ENCODE data around the gene AKT1. TPM values are rescaled to one million over a fixed set of nuclear protein-coding genes. Genes with fewer than 3 reads are reported as not detected.

AKT1 gene
- total RNA-seq, 2 experiments from 2014 or later: 116 to 121 TPM

DNA sequence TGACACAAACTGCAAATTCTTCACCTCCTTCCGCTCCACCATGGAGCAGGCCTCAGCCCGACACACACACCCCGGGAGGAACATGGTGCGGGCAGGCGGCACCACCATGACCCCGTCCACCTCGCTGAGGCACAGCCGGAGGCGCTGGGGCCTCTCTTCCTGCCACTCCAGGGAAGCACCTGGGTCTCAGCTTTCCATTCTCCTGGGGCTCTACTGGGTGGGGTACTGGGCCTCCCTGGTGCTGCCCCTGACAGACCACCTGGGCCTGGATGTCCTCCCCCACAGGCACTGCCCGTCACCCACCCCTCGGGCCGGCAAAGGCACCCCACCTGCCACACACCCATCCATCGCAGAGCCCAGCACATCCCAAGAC lies 9.9 kb downstream of the AKT1 start:
- ChIA-PET POLR2A (interaction anchor here (1.1 kb wide), 1 partner anchor 11 kb away, joined by 4 read pairs; no protein-coding TSS in a partner anchor), CTCF (no interaction called here)
- Mint-ChIP-seq H3K9me3 (no peaks in the 10 kb centered on the region), H3K4me1 (ENCODE audit: low read depth) (peaks cover 14% of the 10 kb centered on the region), H3K36me3 (ENCODE audit: low read depth) (no peaks in the 10 kb centered on the region), H3K4me3 (no peak overlapping the region), H3K27ac (peak overlapping the region; percentile 46), H3K27me3 (no peaks in the 10 kb centered on the region)
- intact Hi-C loops (cut with micrococcal nuclease): no loop called here
- ATAC-seq (no peak), DNase-seq (no peak)
- TF ChIP-seq, protein P1, sequence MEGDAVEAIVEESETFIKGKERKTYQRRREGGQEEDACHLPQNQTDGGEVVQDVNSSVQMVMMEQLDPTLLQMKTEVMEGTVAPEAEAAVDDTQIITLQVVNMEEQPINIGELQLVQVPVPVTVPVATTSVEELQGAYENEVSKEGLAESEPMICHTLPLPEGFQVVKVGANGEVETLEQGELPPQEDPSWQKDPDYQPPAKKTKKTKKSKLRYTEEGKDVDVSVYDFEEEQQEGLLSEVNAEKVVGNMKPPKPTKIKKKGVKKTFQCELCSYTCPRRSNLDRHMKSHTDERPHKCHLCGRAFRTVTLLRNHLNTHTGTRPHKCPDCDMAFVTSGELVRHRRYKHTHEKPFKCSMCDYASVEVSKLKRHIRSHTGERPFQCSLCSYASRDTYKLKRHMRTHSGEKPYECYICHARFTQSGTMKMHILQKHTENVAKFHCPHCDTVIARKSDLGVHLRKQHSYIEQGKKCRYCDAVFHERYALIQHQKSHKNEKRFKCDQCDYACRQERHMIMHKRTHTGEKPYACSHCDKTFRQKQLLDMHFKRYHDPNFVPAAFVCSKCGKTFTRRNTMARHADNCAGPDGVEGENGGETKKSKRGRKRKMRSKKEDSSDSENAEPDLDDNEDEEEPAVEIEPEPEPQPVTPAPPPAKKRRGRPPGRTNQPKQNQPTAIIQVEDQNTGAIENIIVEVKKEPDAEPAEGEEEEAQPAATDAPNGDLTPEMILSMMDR (IDR thresholded peaks at IDR 0.05): no peak

DNA sequence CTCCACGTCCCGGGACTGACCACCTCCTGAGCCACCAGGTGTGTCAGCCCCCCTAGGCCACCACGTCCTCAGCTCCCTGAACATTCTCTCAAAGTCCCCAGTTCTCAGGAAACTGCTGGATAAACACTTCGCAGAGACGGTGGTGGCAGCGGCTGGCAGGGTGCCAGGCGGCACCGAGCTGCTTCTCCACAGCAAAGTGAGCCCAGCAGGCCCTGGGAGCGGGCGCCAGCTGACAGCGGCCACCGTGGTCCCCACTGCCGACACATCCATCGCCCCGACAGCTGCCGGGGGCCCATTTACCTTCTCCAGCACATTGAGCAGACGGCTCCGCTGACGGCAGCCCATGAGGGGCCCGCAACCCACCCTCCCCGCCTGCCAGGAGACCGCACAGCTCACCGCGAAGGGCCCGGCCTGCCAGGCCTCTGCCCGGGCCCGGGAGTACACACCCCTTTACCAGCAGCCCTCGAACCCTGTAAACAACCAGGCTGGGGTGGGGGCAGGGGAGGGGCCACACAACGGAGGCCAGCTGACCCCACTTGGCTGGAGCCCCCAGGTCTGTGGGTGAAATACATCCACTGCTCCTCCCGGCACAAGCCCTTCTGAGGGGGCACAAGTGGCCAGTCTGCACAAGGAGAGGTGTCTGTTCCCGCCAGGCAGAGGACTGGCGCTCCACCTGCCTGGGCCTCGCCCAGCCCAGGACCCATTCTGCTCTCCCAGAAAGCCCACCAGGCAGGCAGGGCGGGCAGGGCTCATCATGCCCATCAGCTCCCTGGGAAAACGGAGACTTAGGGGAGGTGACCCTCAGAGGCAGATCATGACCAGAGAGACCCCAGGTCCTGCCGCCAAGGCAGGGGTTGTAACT lies 10.5 kb downstream of the AKT1 start:
- ATAC-seq (no peak), DNase-seq (no peak)
- ChIA-PET POLR2A (interaction anchor here (1.1 to 1.7 kb wide), 2 partner anchors 9 to 11 kb away, joined by 4 to 5 read pairs; no protein-coding TSS in a partner anchor), CTCF (no interaction called here)
- H3K4me1 Mint-ChIP-seq (ENCODE audit: low read depth): peaks cover 14% of the 10 kb centered on the region
- H3K4me3 Mint-ChIP-seq: no peak overlapping the region
- no peaks in the 10 kb centered on the region for H3K9me3 Mint-ChIP-seq
- H3K36me3 Mint-ChIP-seq (ENCODE audit: low read depth): no peaks in the 10 kb centered on the region
- H3K27ac Mint-ChIP-seq: peak overlapping the region; percentile 25
- TF ChIP-seq, protein P1 (IDR thresholded peaks at IDR 0.05): no peak
- no peaks in the 10 kb centered on the region for H3K27me3 Mint-ChIP-seq
- intact Hi-C loops (cut with micrococcal nuclease): no loop called here

DNA sequence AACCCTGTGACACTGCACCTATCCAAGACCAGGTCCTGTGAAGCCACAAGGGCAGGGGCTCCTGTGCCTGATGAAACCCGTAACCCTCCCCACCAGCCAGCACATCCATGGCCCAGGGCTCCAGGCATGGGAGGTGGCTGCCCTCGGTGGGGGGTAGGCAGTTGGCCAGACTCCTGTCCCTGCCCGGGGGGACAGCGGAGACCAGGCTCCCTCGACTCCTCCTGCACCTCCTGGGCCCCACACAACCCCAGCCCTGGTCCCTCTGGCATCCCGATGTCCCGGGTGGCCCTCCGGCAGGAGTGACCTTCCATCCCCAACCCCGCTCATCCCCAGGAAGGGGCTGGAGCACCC lies 11.4 kb downstream of the AKT1 start:
- H3K27ac Mint-ChIP-seq: no peak overlapping the region
- H3K27me3 Mint-ChIP-seq: no peaks in the 10 kb centered on the region
- CTCF ChIA-PET: no interaction called here
- H3K36me3 Mint-ChIP-seq (ENCODE audit: low read depth): no peaks in the 10 kb centered on the region
- peaks cover 14% of the 10 kb centered on the region for H3K4me1 Mint-ChIP-seq (ENCODE audit: low read depth)
- POLR2A ChIA-PET: interaction anchor here (1.7 kb wide), 1 partner anchor 10 kb away, joined by 5 read pairs; no protein-coding TSS in a partner anchor
- ATAC-seq (no peak), DNase-seq (no peak)
- H3K9me3 Mint-ChIP-seq: no peaks in the 10 kb centered on the region
- H3K4me3 Mint-ChIP-seq: no peak overlapping the region
- TF ChIP-seq, protein P1 (IDR thresholded peaks at IDR 0.05): no peak
- intact Hi-C loops (cut with micrococcal nuclease): no loop called here

GRCh38 chr14:104783484-104784217 lies 11.9 kb downstream of the AKT1 start:
- DNase-seq (no peak), ATAC-seq (no peak)
- Mint-ChIP-seq H3K27ac (no peak overlapping the region), H3K36me3 (ENCODE audit: low read depth) (no peaks in the 10 kb centered on the region), H3K27me3 (no peaks in the 10 kb centered on the region), H3K4me1 (ENCODE audit: low read depth) (peaks cover 14% of the 10 kb centered on the region), H3K4me3 (no peak overlapping the region), H3K9me3 (no peaks in the 10 kb centered on the region)
- ChIA-PET CTCF (no interaction called here), POLR2A (interaction anchor here (1.7 kb wide), 1 partner anchor 11 kb away, joined by 5 read pairs; no protein-coding TSS in a partner anchor)
- intact Hi-C loops (cut with micrococcal nuclease): no loop called here
- TF ChIP-seq, protein P1 (IDR thresholded peaks at IDR 0.05): no peak

- Mint-ChIP-seq H3K4me3 (no peak overlapping the region), H3K9me3 (no peaks in the 10 kb centered on the region), H3K27me3 (no peaks in the 10 kb centered on the region), H3K27ac (no peak overlapping the region), H3K36me3 (ENCODE audit: low read depth) (no peaks in the 10 kb centered on the region), H3K4me1 (ENCODE audit: low read depth) (peaks cover 11% of the 10 kb centered on the region)
- TF ChIP-seq, protein P1 (IDR thresholded peaks at IDR 0.05): no peak
- intact Hi-C loops (cut with micrococcal nuclease): no loop called here
- ATAC-seq (no peak), DNase-seq (no peak)
- POLR2A ChIA-PET: interaction anchor here (0.6 kb wide), 1 partner anchor 60 kb away, joined by 3 read pairs; no protein-coding TSS in a partner anchor
- CTCF ChIA-PET: no interaction called here
These were observed 12.8 kb downstream of the AKT1 start for GRCh38 chr14:104782808-104783139.
